GM21737 (cell line): ENCODE data around the gene HMX1.

Source experiments
- ATAC-seq: cut with Tn5 transposase; IDR thresholded peaks from one replicate; pipeline ENCODE4 v1.9.1; 2021; ENCODE audit warnings: mild to moderate bottlenecking, moderate library complexity; ENCODE audit not compliant: unreplicated experiment

The HMX1 gene

GRCh38 chr4:8857766-8858700 is 13.6 kb downstream of the HMX1 start:
- ATAC-seq, result no peak

GRCh38 chr4:8856835-8857621 is 14.6 kb downstream of the HMX1 start:
- ATAC-seq, result no peak

- no peak for ATAC-seq
These were observed 15.8 kb downstream of the HMX1 start for GRCh38 chr4:8855818-8856245.

GRCh38 chr4:8854931-8855330 is 16.7 kb downstream of the HMX1 start:
- no peak for ATAC-seq

- ATAC-seq, result no peak
These were observed 17.6 kb downstream of the HMX1 start for GRCh38 chr4:8854016-8854415.

DNA sequence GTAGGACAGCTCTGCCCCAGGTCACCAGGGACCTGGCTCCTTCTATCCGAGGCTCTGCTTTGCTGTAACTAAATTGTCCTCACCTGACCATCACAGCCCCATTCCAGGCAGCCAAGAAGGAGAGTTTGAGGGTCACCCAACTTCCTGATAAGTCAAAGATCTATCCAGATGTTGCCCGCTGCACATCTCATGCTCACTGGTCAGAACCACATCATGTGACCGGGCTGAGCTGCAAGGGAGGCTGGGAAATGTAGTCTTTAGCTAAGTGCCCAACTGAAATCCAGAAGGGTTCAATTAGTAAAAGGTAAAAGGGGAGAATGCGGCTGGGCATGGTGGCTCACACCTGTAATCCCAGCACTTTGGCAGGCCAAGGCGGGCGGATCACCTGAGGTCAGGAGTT is 18.4 kb downstream of the HMX1 start:
- ATAC-seq, result no peak

- ATAC-seq, result no peak
These were observed 19.4 kb downstream of the HMX1 start for GRCh38 chr4:8852118-8852704.

DNA sequence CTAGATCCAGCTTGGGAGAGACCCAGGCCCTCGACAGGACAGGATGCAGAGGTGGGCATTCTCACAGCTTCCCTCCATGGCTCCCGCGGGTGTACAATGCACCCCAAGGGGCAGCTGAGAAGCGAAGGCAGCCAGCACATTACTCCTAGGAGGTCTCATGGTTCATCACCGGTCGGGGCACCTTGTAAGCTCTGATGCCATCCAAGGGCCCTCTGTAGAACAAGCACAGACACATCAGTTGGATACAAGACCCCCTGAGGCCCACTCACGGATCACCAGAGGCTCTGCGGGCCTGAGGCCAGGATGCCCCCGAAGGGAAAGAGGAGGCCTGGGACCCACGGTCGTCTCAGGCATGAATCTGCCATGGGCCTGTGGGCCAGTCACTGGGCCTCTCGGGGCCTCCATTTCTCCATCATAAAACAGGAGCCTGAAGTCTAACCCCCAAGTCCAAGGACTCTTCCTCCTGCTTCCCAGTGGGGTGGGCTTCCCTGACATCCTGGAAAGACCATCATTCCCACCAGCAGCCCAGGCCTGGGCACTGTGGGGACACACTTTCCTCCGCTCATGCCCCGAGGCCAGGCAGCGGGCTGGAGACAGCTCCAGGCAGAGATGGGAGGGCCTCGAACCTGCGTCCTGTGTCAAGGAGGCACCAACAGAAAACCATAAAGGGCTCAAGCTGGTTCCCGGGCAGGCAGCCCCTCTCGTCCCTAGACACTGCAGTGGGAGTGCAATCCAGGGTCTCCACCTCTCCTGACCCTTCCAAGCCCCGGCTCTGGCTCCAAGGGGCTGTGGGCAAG is 20.1 kb downstream of the HMX1 start:
- no peak for ATAC-seq

DNA sequence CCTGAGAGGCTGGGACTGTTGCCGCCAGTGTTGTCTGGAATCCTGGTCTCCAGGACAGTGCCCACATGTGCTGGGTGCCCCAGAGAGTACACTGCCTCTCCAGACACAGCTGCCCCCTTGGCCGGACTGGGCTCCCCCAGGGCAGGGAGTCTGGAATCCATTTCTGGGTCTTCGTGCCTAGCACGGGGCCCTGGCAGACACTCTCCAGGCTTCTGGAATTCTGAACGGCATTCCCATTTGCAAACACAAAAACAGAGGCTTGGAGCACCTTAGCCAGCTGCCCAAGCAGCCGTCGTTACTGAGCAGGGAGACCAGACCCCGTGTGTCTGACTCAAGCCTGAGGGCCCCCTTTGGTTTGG is 20.8 kb downstream of the HMX1 start:
- ATAC-seq, result no peak

DNA sequence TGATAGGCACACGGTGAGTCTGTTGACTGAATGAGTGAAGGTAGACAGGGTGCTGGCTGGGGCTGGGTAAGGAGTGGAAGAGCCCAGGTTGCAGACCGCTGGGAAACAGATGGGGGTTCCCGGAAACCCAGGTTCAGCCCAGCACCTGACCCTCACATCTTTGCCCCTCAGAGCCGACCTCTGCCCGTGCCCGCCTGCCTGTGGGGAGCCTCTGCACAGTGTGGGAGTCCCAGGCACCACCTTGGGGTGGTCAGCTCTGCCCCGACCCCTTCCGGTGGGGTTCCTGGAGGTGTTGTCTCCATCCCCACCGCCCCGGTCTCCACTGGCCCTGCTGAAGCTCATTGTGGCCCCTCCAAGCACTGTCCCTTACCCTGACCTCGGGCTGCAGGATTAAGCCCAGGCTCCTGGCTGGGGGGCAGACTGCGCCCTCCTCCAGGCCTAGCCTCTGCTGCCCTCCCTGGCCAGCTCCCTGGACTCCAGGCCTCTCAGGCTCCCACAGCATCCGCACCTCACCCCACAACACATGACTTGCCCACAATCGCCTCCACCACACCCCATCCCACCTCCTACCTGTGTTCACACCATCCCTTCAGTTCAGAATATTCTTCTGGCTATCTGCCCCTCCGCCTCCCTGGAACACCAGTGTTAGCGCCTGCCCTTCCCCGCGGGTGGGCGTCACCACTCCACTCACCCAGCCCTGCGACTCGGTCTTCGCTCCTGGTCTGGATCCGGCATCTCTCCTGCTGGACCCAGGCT is 21.4 kb downstream of the HMX1 start:
- ATAC-seq, result no peak

GRCh38 chr4:8849266-8850073 is 22.2 kb downstream of the HMX1 start:
- ATAC-seq, result no peak

DNA sequence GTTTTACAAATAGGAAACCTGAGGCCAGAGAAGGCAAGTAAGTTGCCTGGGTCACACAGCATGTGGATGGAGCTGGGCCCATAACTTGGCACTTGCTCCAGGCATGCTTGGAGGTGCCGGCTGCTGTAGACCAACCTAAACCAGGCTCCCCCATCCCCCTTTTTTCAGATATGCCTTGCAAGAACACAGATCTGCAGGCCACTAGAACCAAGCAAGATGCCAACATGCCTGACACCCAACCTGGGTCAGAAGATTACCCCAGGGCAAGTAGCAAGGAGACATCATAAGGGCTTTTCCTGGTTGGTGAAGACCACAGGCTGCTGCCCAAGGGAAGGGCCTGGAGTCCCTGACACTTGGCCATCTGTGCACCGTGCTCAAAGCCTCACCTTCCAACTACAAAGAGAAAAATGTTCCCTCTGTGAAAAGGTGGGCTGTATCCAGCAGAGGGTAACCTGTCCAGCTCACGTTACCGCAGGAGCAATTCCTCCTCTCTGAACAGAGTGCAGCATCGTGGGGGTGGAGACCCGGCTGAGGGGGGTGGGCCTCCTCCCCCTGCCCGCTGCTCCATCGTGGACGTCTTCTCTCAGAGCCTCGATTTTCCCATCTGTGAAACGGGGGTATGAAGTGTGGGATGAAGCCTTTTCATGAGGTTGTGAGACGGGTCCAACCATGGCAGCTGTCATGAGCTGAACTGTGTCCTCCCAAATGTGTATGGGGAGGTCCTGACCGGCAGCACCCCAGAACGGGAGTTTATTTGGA is 23.0 kb downstream of the HMX1 start:
- ATAC-seq, result no peak

- no peak for ATAC-seq
These were observed 23.9 kb downstream of the HMX1 start for GRCh38 chr4:8847764-8848163.

GRCh38 chr4:8847331-8847730 is 24.3 kb downstream of the HMX1 start:
- no peak for ATAC-seq

GRCh38 chr4:8846826-8847225 is 24.8 kb downstream of the HMX1 start:
- no peak for ATAC-seq

DNA sequence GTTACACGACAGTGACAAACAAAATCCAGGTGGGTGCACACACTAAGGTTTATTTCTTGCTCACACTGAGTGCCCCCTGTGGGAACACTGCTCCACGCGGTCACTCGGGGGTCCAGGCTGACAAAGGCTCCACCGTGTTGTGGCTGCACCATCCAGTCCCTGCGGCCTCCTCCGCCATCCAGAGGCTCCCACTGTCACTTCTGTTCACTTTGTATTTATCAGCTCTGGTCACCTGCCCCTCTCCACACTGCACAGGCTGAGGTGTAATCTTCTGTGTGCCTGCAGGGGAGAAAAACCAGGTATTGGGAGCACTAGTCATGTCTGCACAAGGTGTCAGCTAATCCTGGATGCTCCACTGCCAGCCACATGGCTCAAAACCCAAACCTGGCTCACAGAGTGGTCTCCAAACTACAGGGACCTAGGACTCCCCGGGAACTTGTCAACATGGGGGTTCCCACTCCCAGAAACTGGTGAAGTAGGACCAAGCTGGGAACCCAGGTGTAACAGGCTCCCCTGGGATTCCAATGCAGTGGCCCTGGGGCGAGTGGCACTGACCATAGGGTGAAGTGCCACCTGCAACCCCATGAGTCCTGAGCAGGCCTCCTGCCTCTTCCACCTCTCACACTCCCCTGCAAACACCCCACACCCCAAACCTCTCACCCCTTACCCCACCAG is 25.5 kb downstream of the HMX1 start:
- no peak for ATAC-seq

DNA sequence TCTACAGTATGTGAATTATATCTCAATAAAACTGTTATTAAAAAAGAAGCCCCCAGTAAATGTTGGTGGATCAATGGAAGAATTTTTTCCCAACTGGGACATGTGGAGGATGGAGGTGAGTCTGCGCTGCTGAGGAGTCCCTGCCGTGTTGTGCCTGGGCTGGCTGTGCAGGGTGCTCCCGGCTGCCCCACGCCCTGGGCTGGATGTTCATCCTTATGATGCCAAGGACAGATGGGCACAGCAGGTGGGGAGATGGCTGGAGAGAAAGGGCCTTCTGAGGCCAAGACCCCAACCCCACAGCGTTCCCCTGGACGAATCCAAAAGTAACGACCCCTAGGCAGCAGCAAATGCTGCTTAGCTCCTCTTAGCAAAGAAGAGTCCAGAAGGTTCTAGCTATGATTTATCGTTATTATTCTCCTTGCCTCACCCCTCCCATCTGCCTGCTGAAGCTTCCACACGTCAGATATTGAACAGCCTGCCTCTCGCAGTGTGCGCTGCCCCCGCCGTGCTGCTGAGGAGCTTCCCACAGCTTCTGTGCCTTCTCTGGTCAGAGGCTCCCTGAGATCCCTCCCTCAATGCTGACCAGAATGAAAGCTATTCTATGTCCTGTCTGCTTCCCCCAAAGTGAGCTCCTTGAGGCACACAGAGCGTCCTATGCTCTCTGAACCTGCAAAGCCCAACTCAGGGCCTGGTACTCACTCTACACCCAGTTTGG is 26.5 kb downstream of the HMX1 start:
- ATAC-seq, result no peak
